NCI-H526 (cell line): Measurements from ENCODE around the gene NMT1.
A peak's percentile ranks its signal among the peaks of the same experiment; 100 is the strongest.

Source experiments
- DNase-seq, 2 experiments: peaks; one replicate each; lab custom pipeline; 2025; lab: John Stamatoyannopoulos, UW

NMT1 gene

DNA sequence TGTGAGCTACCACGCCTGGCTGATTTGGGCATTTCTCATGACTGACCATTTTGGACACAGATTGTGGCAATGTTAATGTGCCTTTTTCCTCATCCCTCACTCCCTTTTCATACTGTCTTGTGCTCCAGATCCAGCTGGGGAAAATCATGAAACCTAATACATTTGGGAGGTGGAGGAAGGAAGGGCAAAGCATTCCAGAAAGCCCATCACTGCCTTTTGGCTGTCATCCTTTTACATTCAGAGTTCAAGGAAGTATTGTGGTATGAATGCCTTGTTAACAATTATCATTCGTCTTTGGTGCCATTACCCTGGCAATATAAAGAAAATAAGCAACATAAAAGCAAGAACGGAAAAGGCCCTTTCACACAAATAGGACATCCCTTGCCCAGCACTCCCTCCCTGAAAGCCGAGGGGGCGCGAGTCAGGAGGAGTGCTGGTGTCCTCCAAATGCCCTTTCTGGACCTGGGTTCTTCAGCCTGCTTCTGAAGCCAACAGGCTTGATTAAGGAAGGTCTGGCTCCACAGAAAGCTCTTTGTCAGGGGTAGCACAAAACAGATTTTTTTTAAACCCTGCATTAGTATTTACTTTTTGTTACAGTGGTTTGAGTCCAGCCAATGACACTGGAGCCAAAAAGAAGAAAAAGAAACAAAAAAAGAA is 20.1 kb downstream of the NMT1 start:
- DNase-seq: no peak

DNA sequence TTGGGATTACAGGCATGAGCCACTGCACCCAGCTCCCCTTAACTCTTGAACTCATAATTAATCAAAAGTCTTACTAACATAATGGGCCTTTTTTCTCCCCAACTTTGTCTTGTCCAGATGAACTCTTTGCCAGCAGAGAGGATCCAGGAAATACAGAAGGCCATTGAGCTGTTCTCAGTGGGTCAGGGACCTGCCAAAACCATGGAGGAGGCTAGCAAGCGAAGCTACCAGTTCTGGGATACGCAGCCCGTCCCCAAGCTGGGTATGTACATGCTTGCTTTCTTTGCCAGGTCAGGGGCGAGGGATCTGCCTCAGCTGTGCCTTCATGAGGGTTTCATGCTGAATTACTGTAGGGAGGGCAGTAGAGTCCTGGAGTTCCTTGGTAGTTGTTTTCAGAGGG is 25.3 kb downstream of the NMT1 start:
- DNase-seq: no peak

DNA sequence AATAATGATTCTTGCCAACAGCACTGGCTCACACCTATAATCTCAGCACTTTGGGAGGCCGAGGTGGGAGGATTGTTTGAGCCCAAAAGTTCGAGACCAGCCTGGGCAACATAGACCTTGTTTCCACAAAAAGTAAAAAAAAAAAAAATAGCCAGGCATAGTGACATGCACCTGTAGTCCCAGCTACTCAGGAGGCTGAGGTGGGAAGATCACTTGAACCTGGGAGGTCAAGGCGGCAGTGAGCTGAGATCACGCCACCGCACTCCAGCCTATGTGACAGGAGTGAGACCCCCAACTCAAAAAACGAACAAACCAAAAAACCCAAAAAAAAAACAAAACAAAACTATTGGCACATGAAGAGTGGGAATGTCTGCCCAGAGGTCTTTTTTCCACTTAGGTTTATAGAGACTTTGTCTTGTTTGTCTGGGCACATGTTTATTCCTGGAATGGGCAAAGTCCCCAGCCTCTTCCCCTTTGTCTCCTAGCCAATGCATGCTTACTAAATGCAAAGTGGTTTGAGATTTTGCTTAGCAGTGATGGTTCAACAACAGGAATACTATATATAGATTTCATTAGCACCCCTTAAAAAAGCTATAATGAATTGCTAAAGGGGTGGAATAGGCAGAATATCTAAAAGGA is 25.9 kb downstream of the NMT1 start:
- DNase-seq: no peak

DNA sequence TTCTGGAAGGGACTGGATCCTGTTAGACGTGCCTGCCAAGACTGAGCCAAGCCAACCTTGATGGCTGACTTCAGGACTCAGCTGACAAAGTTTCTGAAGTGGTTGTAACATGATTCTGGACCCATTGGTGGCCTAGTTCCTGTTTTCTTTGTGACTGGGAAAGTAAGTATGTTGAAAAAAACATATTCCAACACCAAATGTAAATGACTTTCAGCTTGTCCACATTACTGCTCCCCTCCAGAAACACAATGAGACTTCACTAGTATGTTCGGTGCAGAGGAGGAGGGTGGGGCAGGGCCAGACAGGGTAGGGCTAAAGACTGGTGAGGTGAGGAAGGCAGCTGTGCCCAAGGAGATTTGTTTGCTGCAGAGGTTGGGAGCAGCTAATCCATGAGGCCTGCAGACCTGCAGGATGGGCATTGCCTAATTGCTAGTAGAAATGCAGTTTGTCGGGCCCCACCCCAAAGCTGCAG is 26.4 kb downstream of the NMT1 start:
- DNase-seq: no peak

DNA sequence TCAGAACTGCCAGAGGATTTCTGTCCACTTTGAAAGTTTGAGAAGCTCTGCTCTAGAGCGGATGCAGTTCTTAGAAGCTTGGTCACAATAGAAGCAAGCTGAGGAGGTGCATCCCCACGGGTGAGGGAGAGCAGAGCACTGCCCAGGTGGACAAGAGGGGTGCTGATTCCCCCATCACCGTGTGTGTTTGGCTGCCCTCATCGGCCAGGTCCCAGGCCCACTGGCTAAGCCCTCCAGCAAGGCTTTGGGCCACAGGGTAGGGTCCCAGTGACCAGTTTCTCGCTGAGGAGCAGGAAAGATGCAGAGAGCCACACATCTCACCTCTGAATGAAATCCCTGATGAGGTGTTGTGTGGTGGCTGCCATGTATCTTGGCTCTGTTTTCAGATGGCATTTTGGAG is 26.9 kb downstream of the NMT1 start:
- DNase-seq: no peak

DNA sequence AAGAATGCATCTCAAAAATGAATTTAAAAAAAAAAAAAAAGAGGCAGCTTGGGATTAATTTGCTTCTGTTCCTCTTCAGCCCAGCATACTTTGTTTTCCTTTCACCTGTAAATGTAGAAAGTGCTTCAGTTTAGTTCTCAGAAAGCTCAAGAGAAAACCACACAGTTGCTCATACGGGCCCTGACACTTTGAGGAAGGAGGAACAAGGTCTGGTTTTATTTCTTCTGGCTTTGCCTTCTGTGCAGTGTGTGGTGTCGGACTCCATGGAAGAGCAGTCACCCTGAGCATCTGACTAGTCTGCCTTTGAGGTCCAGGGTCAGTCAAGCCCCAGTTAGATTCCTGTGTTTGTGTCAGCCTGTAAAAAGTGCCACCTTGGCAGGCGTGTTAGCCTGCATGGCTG is 27.6 kb downstream of the NMT1 start:
- DNase-seq: no peak

DNA sequence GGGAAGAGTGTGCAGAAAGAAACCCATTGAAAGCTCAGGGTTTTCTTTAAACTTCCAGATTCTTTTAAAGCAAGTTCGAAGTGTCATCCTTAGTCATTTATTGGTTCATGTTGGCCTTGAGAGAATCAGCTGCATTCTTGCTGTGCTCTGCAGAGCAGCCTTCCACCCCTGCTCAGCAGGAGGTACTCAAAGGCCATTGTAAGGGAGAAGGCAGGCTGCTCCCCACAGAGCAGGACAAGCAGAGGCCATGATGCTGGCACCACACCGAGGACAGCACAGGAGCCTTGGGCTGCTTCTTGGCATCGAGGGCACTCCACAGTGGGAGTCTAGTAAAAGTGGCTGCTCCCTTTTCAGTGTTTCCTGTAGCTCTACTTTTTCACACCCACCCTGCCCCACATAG is 29.6 kb downstream of the NMT1 start:
- DNase-seq: no peak

DNA sequence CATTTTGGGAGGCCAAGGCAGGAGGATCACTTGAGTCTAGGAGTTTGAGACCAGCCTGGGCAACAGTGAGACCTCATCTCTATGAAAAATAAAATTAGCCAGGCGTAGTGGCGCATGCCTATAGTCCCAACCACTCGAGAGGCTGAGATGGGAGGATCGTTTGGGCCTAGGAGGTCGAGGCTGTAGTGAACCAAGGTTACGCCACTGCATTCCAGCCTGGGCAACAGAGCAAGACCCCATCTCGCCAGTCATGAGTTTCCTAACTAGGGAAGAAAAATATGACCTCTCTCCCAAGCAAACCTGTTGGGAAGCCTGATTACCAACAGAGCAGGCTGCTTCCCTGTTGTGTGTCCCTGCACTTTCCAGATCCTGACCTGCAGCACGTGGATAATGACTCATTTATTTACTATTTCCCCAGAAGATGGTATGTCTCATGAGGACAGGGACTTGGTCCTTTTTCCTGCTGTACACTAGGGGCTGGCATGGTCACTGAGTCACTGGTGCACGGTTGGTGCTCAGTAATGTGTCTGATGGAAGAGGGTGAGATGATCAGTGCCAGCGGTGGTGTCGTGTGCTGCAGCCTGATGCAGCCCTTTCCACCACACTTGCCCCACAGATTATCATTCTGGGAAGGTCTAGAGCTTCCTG is 30.8 kb downstream of the NMT1 start:
- no peak for DNase-seq

DNA sequence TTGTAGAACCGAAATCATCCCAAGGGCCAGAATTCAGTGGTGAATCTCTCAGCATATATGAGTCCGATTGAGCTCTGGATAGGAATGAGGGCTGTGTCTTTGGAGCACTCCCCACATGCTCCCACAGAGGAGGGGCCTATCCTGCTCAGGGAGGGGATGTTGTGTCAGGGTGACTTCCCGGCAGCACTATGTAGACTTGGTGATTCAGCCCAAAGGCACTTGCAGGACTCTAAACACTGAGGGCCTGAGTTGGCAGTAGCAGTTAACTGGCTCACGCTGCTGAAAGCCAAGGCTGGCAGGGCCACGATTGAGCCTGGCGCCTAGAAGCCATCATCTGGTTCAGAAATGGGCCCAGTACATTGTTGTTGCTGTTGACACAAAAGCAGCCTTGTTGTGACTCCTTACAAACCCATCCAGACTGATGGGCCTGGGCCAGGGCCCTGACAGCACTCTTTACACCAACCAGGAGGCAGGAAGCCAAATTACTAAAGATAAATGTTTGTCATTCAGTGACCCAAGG is 31.9 kb downstream of the NMT1 start:
- no peak for DNase-seq

DNA sequence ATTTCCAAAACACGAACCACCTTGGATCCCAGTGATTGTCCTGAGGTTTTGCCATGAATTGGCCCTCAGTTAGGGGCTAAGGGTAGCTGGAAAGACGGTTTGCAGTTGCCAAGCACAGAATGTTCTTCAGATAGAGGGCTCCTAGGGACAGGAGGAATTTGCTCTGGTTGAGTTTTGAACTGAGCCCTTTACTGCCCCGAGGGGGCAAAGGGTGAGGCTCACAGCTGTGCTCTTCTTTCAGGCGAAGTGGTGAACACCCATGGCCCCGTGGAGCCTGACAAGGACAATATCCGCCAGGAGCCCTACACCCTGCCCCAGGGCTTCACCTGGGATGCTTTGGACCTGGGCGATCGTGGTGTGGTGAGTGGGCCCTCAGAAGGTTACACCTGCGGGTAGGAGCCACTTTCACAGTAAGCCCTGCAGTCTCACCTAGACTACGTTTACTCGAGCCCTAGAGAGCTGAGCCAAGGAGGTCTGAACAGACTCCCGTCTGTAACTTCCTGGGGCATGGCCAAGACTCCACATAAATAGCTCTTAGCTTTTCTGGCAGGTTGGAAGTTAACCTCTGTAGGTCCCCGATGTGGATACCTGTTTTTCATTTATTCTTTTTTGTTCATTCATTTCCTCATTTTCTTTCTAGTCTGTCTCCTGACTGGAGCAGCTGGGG is 32.5 kb downstream of the NMT1 start:
- no peak for DNase-seq

DNA sequence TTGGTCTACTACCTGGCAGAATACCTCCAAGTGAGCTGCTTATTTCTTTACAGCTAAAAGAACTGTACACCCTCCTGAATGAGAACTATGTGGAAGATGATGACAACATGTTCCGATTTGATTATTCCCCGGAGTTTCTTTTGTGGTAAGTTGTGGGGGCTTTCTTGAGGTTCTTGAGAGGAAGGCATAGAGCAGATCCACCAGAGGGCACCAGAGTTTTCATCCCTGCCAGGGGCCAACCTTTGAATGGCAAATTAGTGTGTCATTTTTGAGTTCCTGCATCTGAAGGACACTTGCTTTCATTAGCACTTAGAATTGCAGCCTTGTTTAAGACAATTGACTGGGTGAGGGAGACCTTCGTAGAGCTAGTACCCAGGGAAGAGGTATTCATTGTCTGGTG is 35.0 kb downstream of the NMT1 start:
- peak in 1 of 2 experiments; percentile 22 for DNase-seq

DNA sequence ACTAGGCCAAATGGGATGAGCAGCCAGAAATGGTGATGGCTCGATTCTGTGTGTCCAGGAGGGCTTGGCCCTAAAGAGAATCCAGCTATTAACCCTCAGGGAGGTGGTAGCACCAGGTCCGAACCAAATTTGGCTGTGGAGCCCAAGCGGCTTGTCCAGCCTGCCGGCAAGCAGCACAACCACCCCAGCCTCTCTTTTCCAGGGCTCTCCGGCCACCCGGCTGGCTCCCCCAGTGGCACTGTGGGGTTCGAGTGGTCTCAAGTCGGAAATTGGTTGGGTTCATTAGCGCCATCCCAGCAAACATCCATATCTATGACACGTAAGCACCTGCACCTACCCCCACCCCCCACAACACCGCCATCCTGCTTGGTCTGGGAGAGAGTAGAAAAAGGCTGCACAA is 35.8 kb downstream of the NMT1 start:
- DNase-seq: no peak

DNA sequence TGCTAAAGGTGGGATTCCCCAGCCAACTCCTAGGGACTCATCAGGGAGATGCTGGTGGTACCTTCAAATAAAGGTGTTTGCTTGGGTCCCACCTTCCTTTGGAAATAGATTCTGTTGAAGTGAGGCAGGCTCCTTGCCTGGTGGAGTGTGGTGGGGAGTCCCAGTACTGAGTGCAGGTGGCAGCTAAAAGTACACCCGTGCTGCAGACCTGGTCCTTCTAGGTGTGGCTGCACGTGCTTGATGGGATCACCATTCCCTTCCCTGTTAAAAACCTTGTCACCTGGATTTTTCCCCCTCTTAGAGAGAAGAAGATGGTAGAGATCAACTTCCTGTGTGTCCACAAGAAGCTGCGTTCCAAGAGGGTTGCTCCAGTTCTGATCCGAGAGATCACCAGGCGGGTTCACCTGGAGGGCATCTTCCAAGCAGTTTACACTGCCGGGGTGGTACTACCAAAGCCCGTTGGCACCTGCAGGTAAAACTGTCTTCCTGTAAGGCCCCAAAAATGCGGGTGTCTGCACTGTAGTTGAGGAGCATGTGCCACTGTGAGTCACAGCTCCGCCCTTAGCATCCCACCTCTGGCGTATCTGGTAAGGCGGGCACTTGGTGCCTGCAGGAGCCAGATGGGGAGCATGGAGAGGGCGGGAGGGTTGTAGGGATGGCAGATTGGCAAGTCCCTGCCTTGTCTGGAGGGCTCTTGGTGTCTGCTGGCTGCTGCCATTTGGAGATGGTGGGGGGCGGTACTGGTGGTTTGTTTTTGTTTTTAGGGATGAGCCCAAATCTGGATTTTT is 37.2 kb downstream of the NMT1 start:
- DNase-seq: no peak

DNA sequence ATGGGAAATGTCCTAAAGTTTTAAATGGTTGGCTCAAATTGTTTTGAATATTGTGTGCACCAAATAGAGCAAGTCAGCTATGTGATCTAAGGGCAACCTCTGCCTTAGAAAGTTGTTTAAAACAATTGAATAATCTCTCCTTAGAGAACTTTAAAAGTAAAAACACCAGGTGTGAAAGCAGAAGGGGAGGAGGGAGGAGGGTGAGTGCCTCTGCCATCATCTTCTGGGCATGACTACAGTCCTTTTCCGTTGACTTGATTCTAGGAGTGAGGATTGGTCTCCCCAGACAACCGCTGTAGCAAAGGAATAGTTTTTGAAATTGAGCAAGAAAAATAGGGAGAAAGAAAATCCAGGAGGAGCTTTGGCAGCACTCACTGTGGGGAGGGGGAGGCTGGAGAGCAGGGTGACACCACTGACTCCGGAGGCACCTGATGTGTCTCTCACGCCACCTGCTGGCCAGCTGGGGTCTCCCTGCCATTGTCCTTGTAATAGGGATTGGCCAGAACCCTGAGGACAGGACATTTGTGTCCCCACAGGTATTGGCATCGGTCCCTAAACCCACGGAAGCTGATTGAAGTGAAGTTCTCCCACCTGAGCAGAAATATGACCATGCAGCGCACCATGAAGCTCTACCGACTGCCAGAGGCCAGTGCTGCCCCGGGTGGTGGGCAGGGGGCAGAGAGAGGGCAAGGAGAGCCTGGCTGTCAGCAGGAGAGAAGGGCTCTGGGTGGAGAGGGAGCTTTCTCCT is 37.9 kb downstream of the NMT1 start:
- peak; percentile 38 to 91 for DNase-seq

DNA sequence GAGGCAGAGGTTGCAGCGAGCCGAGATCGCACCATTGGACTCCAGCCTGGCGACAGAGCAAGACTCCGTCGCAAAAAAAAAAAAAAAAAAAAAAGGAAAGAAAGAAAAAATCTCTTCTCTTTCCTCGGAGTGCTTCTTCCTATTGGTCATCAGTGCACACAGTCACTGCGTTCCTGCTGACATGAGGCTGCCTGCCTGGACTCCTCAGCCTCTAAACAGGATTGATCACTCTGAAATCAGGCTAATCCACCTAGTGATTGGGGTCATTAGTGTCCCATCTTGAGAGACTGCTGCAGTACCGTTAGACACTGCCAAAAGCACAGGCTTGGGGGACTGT is 40.4 kb downstream of the NMT1 start:
- no peak for DNase-seq

DNA sequence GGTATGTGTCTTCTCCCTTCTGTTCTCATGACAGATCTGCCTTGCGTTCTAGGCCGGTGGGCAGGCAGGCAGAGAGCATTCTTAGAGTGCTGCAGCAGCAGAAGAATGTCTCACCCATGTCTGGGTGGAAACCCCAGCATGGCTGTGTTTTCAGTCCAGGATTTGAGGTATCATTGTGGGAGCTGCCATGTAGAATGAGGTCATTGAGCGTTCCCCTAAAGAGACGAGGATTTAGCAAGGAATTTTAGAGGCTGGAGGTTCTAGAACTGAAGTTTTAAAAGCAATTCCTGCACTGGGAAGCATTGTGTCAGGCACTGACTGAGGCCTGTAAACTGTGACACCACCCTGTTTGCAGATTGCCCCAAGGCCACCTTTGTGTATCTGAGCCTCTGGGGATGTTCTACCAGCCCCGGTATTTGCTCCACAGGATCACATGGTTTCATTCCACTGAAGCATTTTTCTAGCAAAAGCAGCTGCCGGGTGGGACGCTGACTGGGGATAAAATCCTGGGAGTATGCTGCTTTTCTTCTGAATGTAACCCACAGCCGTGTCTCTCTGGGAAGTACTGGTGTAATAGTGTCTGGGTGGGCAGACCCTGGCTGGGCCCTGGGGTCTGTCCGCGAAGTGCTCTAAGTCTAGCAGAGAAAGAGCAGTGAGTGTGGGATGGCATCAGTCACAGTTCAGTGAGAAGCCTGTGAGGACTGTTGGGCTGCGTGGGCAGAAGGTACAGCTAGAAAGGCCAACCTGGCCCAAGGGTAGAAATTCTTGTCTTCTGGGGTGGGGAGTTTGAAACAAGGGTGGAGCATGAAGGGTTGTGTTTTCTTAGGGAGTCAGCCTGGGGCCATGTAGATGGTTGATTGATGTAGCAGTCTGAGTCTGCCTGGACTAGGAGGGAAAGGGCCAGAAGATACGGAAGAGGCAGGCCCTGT is 41.0 kb downstream of the NMT1 start:
- DNase-seq: no peak

DNA sequence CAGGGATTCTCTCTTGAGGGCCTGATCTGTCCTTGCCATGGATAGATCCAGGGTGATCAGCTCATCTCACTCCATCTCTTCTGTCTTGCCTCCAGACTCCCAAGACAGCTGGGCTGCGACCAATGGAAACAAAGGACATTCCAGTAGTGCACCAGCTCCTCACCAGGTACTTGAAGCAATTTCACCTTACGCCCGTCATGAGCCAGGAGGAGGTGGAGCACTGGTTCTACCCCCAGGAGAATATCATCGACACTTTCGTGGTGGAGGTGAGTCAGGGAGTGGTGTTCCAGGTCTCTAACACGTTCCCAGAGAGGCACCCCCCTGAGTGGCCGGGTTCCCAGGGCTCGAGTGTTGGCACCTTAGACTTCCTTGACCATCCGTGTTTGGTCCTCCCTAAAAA is 41.7 kb downstream of the NMT1 start:
- no peak for DNase-seq

DNA sequence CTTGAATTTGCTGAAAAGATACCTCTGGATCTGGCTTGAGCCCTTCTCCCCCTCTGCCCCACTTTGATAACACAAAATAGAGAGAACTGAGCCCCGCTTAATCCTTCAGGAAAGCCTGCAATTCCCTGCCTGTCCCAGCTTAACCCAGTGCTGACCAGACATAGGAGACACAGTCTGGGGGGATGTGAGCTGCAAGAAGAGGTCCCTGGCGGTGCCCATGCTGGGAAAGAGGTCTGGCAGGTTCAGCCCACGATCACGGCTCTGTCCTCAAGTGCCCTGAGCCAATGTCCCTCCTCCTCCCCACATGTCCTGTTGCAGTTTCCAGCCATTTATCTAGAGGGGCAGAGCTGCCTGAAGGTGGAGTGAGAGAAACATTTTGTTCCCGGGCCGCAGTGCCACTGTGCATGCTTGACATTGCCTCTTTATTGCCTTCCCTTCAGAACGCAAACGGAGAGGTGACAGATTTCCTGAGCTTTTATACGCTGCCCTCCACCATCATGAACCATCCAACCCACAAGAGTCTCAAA is 42.2 kb downstream of the NMT1 start:
- no peak for DNase-seq

DNA sequence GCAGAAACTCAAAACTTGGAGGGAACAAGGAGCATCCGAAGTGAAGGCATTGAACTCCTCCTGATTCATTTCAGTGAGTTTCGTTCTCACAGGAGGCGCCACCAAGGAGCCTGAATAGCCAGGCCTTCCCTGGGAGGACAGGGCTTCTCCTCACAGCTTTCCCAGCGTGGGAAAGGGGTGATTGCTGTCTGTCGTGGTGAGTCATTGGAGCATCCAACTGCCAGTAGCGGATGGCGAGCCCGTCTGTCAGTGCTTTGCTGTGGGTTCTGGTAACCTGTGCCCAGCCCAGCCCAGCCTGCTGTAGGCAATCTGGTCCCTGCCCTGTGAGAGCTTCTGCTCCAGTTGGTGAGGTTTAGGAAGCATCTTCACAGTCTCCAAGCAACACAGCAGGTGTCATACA is 42.9 kb downstream of the NMT1 start:
- DNase-seq: no peak

DNA sequence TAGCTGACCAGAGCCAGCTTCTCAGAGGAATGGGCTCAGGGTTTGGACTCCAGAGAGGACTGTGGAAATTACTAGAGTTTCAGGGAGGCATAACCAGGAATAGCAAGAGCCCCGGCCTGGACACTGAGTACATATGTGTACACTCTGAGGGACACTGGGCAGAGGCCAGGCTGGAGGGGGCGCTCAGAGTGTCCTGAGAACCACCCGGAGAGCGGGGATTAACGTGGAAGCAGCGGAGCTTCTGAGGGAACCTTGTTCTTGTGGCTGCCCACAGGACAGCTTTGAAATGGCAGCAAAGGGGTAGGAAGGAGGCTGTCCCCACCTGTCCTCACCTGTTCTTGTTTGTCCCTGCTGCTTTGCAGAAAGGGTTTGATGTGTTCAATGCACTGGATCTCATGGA is 43.4 kb downstream of the NMT1 start:
- no peak for DNase-seq
